Heart left ventricle (tissue), 13 donors: Measurements from ENCODE around the gene IL22RA1.

Source experiments
- POLR2A ChIP-seq, 2 donors: fragments of 450-650 bp; IDR thresholded peaks; one replicate each; pipeline ENCODE4 v1.6.1; 2017; ENCODE audit warnings: antibody characterized with exemption in 2 of 2, mild to moderate bottlenecking in 2 of 2, moderate library complexity in 2 of 2
- TF ChIP-seq, protein P1 (sequence below), 12 donors: fragments of 200-600 bp; sonication (generic) in 4 of 12; IDR thresholded peaks; one replicate each; pipeline versions ENCODE4 v1.5.0 to v1.8.0; 2018 to 2022; ENCODE audit warnings: antibody characterized with exemption in 12 of 12, mild to moderate bottlenecking in 5 of 12
- donor health status: ischemic (EF 13 %, LVEDD 7.1; RV severe dilation, severe dysfunction).
- donor health status: DM: no; HTN: yes; CAD: no.
- donor health status: DM: no; HTN: no; CAD: no.
- donor health status: ischemic (EF 25% LVEDD 6.9; RV normal size, moderate dysfunction).
- donor health status: ischemic (EF 25% LVEDD 5.7; RV mildly dilated, moderate dysfunction).
- donor health status: ischemic (EF 35%, LVEDD 5.7; RV mildly dilated, moderate dysfunction).
- donor health status: nonischemic (EF 11% LVEDD 7.7; RV severe dilation, severe dysfunction).
- donor health status: DM: yes; HTN: yes; CAD: no.
- donor health status: PGD.
- donor health status: ischemic (EF 29% LVEDD 5.4; RV normal size, mild dysfunction).
- donor health status: nonischemic (EF 23%, LVEDD 6.1; RV moderate dilation, normal function).

DNA sequence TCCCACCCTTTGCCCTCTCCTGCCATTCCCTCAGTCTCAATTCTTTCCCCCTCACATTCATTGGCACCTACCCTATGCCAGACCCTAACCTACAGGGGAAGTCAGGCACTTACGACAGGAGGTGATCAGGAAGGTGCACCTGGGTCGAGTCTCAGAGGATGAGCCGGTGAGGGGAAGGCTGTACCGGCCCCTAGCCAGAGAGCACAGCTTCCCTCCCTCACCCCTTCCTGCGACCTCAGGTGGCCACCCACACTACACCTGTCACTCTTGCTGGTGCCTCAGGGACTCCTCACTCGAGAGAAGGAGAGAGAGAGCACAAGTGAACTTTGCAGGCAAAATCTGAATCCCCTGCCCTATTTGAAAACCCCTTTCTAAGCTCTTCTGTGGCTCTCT is 29.3 kb downstream of the IL22RA1 start:
- TF ChIP-seq, protein P1, sequence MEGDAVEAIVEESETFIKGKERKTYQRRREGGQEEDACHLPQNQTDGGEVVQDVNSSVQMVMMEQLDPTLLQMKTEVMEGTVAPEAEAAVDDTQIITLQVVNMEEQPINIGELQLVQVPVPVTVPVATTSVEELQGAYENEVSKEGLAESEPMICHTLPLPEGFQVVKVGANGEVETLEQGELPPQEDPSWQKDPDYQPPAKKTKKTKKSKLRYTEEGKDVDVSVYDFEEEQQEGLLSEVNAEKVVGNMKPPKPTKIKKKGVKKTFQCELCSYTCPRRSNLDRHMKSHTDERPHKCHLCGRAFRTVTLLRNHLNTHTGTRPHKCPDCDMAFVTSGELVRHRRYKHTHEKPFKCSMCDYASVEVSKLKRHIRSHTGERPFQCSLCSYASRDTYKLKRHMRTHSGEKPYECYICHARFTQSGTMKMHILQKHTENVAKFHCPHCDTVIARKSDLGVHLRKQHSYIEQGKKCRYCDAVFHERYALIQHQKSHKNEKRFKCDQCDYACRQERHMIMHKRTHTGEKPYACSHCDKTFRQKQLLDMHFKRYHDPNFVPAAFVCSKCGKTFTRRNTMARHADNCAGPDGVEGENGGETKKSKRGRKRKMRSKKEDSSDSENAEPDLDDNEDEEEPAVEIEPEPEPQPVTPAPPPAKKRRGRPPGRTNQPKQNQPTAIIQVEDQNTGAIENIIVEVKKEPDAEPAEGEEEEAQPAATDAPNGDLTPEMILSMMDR (IDR thresholded peaks at IDR 0.05) = no peak
- no peak for TF ChIP-seq POLR2A (IDR thresholded peaks at IDR 0.05)
